Adrenal gland (tissue), 12 donors: ENCODE results near the gene SEPTIN8. TPM values are rescaled to one million over a fixed set of nuclear protein-coding genes. Genes with fewer than 3 reads are reported as not detected.

Source experiments
- DNase-seq, 7 donors: peaks; one replicate each; pipeline ENCODE4 v3.0.0-alpha.2; 2019 to 2020
- H3K27ac ChIP-seq, 5 donors: fragments of 200-600 bp; sonication (generic) in 4 of 5; 1 replicate in 3 of 5; 2 replicates in 2 of 5; pipeline versions ENCODE4 v1.5.1 to v1.8.0; 2016 to 2020; ENCODE audit warnings: mild to moderate bottlenecking in 1 of 5
- H3K27me3 ChIP-seq: fragments of 200-600 bp; 2 replicates; pipeline ENCODE4 v1.8.0; 2021
- H3K36me3 ChIP-seq, 2 donors: fragments of 200-600 bp; replicated peaks in 1 of 2; 1 replicate in 1 of 2; 2 replicates in 1 of 2; pipeline versions ENCODE4 v1.5.1 to v1.8.0; 2018 to 2022
- H3K4me1 ChIP-seq, 2 donors: fragments of 200-600 bp; replicated peaks in 1 of 2; 1 replicate in 1 of 2; 2 replicates in 1 of 2; pipeline versions ENCODE4 v1.5.1 to v1.8.0; 2018 to 2021
- H3K4me3 ChIP-seq, 4 donors: fragments of 200-600 bp; sonication (generic) in 3 of 4; one replicate each; pipeline ENCODE4 v1.5.1; 2016 to 2018
- H3K9me3 ChIP-seq, 3 donors: fragments of 200-600 bp; sonication (generic) in 1 of 3; replicated peaks in 1 of 3; 1 replicate in 2 of 3; 2 replicates in 1 of 3; pipeline versions ENCODE4 v1.5.1 to v1.8.0; 2016 to 2021
- POLR2A ChIP-seq, 2 donors: fragments of 450-650 bp; IDR thresholded peaks; one replicate each; pipeline ENCODE4 v1.6.1; 2017; ENCODE audit warnings: antibody characterized with exemption in 2 of 2, mild to moderate bottlenecking in 2 of 2, moderate library complexity in 1 of 2
- WGBS, 4 donors: extraction: QIAGEN DNeasy Blood & Tissue Kit in 2 of 4; methylation state at CpG; one replicate each; pipeline versions ENCODE4 v1.1.5 to v1.1.7; 2013 to 2017; 5-methylcytosine and 5-hydroxymethylcytosine counted together
- intact Hi-C, 2 donors: fragments of 100-400 bp; cut with DNase I; formaldehyde crosslinking; loops; one replicate each; pipeline versions ENCODE4 v1.14.1 to v1.15.0; 2022 to 2023
- polyA plus RNA-seq, 3 donors: library from polyadenylated mRNA; stranded (reverse); fragments of 200-250 nt in 2 of 3; fragments of 350-450 nt in 1 of 3; fragmentation: Illumina TruSeq in 1 of 3; extraction: RNeasy Lipid Tissue Mini Kit (QIAGEN cat#74804) in 1 of 3; gene quantifications; one replicate each; pipeline ENCODE4 v1.2.3, GENCODE V29; 2013 to 2014
- total RNA-seq, 9 donors: library from RNA; depleted of rRNA in 4 of 9; stranded (reverse); fragments of >200 nt in 4 of 9; fragments of 120-200 nt in 1 of 9; fragmentation: NEBNext Ultra II Directional in 1 of 9; extraction: Animal tissue kit (Norgen Biotek cat#: 25700) in 1 of 9; gene quantifications; one replicate each; pipeline versions ENCODE4 v1.1.0 to v1.2.4, GENCODE V29; 2013 to 2023
- TF ChIP-seq, protein P1 (sequence below), 6 experiments: fragments of 450-650 bp in 4 of 6; fragments of 200-600 bp in 2 of 6; sonication (generic) in 1 of 6; IDR thresholded peaks; 1 replicate in 5 of 6; 2 replicates in 1 of 6; pipeline versions ENCODE4 v1.5.1 to v1.8.0; 2016 to 2021; ENCODE audit warnings: antibody characterized with exemption in 6 of 6, mild to moderate bottlenecking in 2 of 6, moderate library complexity in 1 of 6
- donor health status: healthy with polysubstance abuse.
- donor health status: Bipolar disorder and iron deficiency.
- donor health status: DM: yes; HTN: yes; CAD: no.
- donor health status: DM: no; HTN: no; CAD: no.
- donor health status: DM: no; HTN: no; CAD: no.
- donor health status: DM: yes; HTN: yes; CAD: no.

Gene SEPTIN8
- total and polyA plus RNA-seq, 12 donors, result 9.7 to 36.2 (median 24.3) TPM

GRCh38 chr5:132725745-132726144 lies 51.3 kb downstream of the SEPTIN8 start:
- intact Hi-C loops, result no loop called here

GRCh38 chr5:132718544-132719312 lies 58.3 kb downstream of the SEPTIN8 start:
- no peak for TF ChIP-seq POLR2A (IDR thresholded peaks at IDR 0.05)
- TF ChIP-seq, protein P1, sequence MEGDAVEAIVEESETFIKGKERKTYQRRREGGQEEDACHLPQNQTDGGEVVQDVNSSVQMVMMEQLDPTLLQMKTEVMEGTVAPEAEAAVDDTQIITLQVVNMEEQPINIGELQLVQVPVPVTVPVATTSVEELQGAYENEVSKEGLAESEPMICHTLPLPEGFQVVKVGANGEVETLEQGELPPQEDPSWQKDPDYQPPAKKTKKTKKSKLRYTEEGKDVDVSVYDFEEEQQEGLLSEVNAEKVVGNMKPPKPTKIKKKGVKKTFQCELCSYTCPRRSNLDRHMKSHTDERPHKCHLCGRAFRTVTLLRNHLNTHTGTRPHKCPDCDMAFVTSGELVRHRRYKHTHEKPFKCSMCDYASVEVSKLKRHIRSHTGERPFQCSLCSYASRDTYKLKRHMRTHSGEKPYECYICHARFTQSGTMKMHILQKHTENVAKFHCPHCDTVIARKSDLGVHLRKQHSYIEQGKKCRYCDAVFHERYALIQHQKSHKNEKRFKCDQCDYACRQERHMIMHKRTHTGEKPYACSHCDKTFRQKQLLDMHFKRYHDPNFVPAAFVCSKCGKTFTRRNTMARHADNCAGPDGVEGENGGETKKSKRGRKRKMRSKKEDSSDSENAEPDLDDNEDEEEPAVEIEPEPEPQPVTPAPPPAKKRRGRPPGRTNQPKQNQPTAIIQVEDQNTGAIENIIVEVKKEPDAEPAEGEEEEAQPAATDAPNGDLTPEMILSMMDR (IDR thresholded peaks at IDR 0.05), result no peak
- Histone ChIP-seq H3K27me3 (no peaks in the 10 kb centered on the region), H3K9me3 (peaks cover 0 to 4% (median 0%) of the 10 kb centered on the region in 3 donors), H3K4me1 (no peaks in the 10 kb centered on the region), H3K27ac (no peak overlapping the region), H3K36me3 (no peaks in the 10 kb centered on the region), H3K4me3 (no peak overlapping the region)
- intact Hi-C loops, result no loop called here
- WGBS, 4 donors, result 92 to 97% (median 96%) methylated on average over 5 of the region's 5 CpGs
- no peak for DNase-seq

More at GRCh38 chr5:132725745-132726144, 51.3 kb downstream of the SEPTIN8 start:
- DNase-seq, result no peak
- Histone ChIP-seq H3K4me1 (no peaks in the 10 kb centered on the region), H3K27me3 (no peaks in the 10 kb centered on the region), H3K27ac (no peak overlapping the region), H3K4me3 (no peak overlapping the region), H3K36me3 (no peaks in the 10 kb centered on the region), H3K9me3 (peaks cover 0 to under 1% (median 0%) of the 10 kb centered on the region in 3 donors)
- WGBS, 4 donors, result 92 to 98% (median 94%) methylated on average over 2 of the region's 2 CpGs
- TF ChIP-seq, protein P1 (IDR thresholded peaks at IDR 0.05), result no peak
- TF ChIP-seq POLR2A (IDR thresholded peaks at IDR 0.05), result no peak

- Histone ChIP-seq H3K36me3 (no peaks in the 10 kb centered on the region), H3K4me1 (no peaks in the 10 kb centered on the region), H3K4me3 (no peak overlapping the region), H3K9me3 (no peaks in the 10 kb centered on the region), H3K27ac (no peak overlapping the region), H3K27me3 (no peaks in the 10 kb centered on the region)
- TF ChIP-seq, protein P1 (IDR thresholded peaks at IDR 0.05), result peak; percentile 35 to 63 (median 48)
- no peak for TF ChIP-seq POLR2A (IDR thresholded peaks at IDR 0.05)
- DNase-seq, result no peak
- intact Hi-C loops, result no loop called here
- 58 to 64% (median 59%) methylated on average over 11 of the region's 11 CpGs for WGBS, 4 donors
Observed at GRCh38 chr5:132714456-132715307, 62.4 kb downstream of the SEPTIN8 start.

DNA sequence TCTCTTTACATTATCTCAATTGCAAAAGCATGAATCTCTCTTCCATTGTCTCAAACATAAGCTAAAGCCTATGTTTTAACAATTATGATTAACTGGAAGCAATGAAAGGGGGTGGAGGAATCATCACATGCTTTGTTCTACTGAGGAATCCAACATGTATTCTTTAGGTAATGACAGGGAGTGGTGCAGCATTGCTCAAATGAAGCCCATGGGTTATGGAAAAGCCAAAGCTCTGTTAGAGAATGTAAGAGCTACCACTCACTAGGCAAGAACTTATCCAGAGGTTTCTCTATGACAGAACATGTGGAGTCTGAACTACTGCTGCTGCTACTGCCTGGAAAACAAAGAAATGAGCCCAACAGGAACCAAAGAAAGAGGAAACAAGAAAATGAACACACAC lies 68.4 kb downstream of the SEPTIN8 start:
- Histone ChIP-seq H3K27me3 (no peaks in the 10 kb centered on the region), H3K9me3 (no peaks in the 10 kb centered on the region), H3K4me3 (no peak overlapping the region), H3K36me3 (no peaks in the 10 kb centered on the region), H3K27ac (no peak overlapping the region), H3K4me1 (no peaks in the 10 kb centered on the region)
- DNase-seq, result no peak
- intact Hi-C loops, result no loop called here
- TF ChIP-seq POLR2A (IDR thresholded peaks at IDR 0.05), result no peak
- TF ChIP-seq, protein P1 (IDR thresholded peaks at IDR 0.05), result no peak
